Neural cell (in vitro differentiated cells): ENCODE data around the gene LMO7. TPM values are rescaled to one million over a fixed set of nuclear protein-coding genes. Genes with fewer than 3 reads are reported as not detected.

Experiments
- H2AFZ ChIP-seq: fragments of 200-600, 300-800 bp; sonication (generic), shearing (Covaris generic); 2 replicates; pipeline ENCODE4 v1.6.0; 2014; ENCODE audit warnings: low read depth, mild to moderate bottlenecking, antibody characterized with exemption, low read length, moderate library complexity
- H3F3A ChIP-seq: fragments of 200-600 bp; shearing (Covaris generic); 2 replicates; pipeline ENCODE4 v1.6.1; 2016; ENCODE audit warnings: mild to moderate bottlenecking, moderate library complexity, mixed read lengths, antibody characterized with exemption, low read length; ENCODE audit not compliant: insufficient read depth, poor library complexity, severe bottlenecking
- H3K27ac ChIP-seq: fragments of 200-600, 300-800 bp; sonication (generic), shearing (Covaris generic); 2 replicates; pipeline ENCODE4 v1.5.1; 2014; ENCODE audit warnings: mild to moderate bottlenecking, low read length, moderate library complexity
- H3K27me3 ChIP-seq: fragments of 300-800, 200-600 bp; sonication (generic), shearing (Covaris generic); 2 replicates; pipeline ENCODE4 v1.6.0; 2014; ENCODE audit warnings: mild to moderate bottlenecking, low read depth, low read length, moderate library complexity; ENCODE audit not compliant: insufficient read depth
- H3K36me3 ChIP-seq: fragments of 300-800, 200-600 bp; sonication (generic), shearing (Covaris generic); 2 replicates; pipeline ENCODE4 v1.5.1; 2014; ENCODE audit warnings: mild to moderate bottlenecking, antibody characterized with exemption, low read length, moderate library complexity; ENCODE audit not compliant: insufficient read depth
- H3K4me2 ChIP-seq: fragments of 300-800, 200-600 bp; sonication (generic), shearing (Covaris generic); 2 replicates; pipeline ENCODE4 v1.6.0; 2014; ENCODE audit warnings: mild to moderate bottlenecking, low read length
- H3K4me3 ChIP-seq: fragments of 300-800, 200-600 bp; sonication (generic), shearing (Covaris generic); 2 replicates; pipeline ENCODE4 v1.5.1; 2014; ENCODE audit warnings: mild to moderate bottlenecking, low read length, moderate library complexity
- H3K79me2 ChIP-seq: fragments of 200-600 bp; shearing (Covaris generic); replicated peaks from 2 replicates; pipeline ENCODE4 v1.6.0; 2014; ENCODE audit warnings: mild to moderate bottlenecking, low read length, moderate library complexity; ENCODE audit not compliant: insufficient read depth
- H3K9ac ChIP-seq: fragments of 300-800, 200-600 bp; sonication (generic), shearing (Covaris generic); 2 replicates; pipeline ENCODE4 v1.6.1; 2016; ENCODE audit warnings: mild to moderate bottlenecking, low read length, mixed read lengths
- H3K9me2 ChIP-seq: fragments of 200-600 bp; shearing (Covaris generic); 2 replicates; pipeline ENCODE4 v1.6.1; 2016; ENCODE audit warnings: mild to moderate bottlenecking, low read length, mixed read lengths; ENCODE audit not compliant: insufficient read depth
- H3K9me3 ChIP-seq: fragments of 200-600, 300-800 bp; sonication (generic), shearing (Covaris generic); 2 replicates; pipeline ENCODE4 v1.6.1; 2016; ENCODE audit warnings: mild to moderate bottlenecking, mixed run types, low read length, moderate library complexity, mixed read lengths
- H4K20me1 ChIP-seq: fragments of 200-600 bp; shearing (Covaris generic); 2 replicates; pipeline ENCODE4 v1.6.1; 2016; ENCODE audit warnings: mild to moderate bottlenecking, mixed run types; ENCODE audit not compliant: insufficient read depth
- EP300 ChIP-seq: fragments of 450-650 bp; conservative IDR thresholded peaks from 2 replicates; pipeline ENCODE4 v1.6.1; 2014; ENCODE audit warnings: antibody characterized with exemption, mild to moderate bottlenecking, moderate library complexity; ENCODE audit not compliant: poor library complexity, severe bottlenecking
- EZH2 ChIP-seq: fragments of 200-600, 300-800 bp; shearing (Covaris generic), sonication (generic); IDR thresholded peaks from 2 replicates; pipeline ENCODE4 v1.6.1; 2014; ENCODE audit warnings: antibody characterized with exemption, low read length, borderline replicate concordance, mild to moderate bottlenecking; ENCODE audit not compliant: insufficient read depth, poor library complexity, severe bottlenecking
- MXI1 ChIP-seq: fragments of 450-650 bp; conservative IDR thresholded peaks from 2 replicates; pipeline ENCODE4 v1.6.1; 2014; ENCODE audit warnings: antibody characterized with exemption, mild to moderate bottlenecking; ENCODE audit not compliant: poor library complexity, severe bottlenecking
- POLR2AphosphoS5 ChIP-seq: IDR thresholded peaks from 2 replicates; pipeline ENCODE4 v1.6.1; 2012
- RAD21 ChIP-seq: fragments of 450-650 bp; conservative IDR thresholded peaks from 2 replicates; pipeline ENCODE4 v1.6.1; 2014; ENCODE audit warnings: antibody characterized with exemption, mild to moderate bottlenecking, moderate library complexity
- SMC3 ChIP-seq: fragments of 450-650 bp; conservative IDR thresholded peaks from 2 replicates; pipeline ENCODE4 v1.6.1; 2014; ENCODE audit warnings: antibody characterized with exemption, mild to moderate bottlenecking, moderate library complexity; ENCODE audit not compliant: poor library complexity
- TAF1 ChIP-seq: IDR thresholded peaks from 2 replicates; pipeline ENCODE4 v1.6.1; 2012; ENCODE audit warnings: low read depth
- polyA plus RNA-seq: library from polyadenylated mRNA; depleted of rRNA; stranded (reverse); fragments of >200 nt; gene quantifications from 2 replicates; pipeline ENCODE4 v1.2.3, GENCODE V29; 2014
- TF ChIP-seq, protein P1 (sequence below): fragments of 450-650 bp; IDR thresholded peaks from 2 replicates; pipeline ENCODE4 v1.5.1; 2014; ENCODE audit warnings: antibody characterized with exemption, mild to moderate bottlenecking, moderate library complexity; ENCODE audit not compliant: poor library complexity, severe bottlenecking
- TF ChIP-seq, protein P2 (sequence below): IDR thresholded peaks from 2 replicates; pipeline ENCODE4 v1.6.1; 2012; ENCODE audit warnings: borderline replicate concordance

Gene LMO7
- polyA plus RNA-seq, 1 donor from 2014 or later, result 14.2 TPM

DNA sequence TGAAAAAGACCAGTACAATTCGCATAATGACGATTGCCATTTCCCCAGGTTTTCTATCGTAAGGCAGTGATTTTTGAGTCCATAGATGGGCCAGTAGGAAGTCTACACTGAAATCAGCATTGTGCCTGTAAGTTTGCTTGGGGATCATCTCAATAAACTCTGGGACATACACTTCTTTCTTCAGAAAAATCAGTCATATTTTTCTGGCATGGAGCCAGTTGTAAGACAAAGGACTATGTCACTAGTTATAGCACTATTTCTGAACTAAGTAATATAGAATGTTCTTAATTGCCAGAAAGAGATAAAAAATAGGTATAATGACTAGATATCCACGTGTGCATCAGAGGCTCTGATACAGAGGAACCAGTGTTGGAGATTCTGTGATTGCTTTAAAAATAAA, 243.5 kb downstream of the LMO7 start:
- H3K9ac ChIP-seq, result no peak overlapping the region

DNA sequence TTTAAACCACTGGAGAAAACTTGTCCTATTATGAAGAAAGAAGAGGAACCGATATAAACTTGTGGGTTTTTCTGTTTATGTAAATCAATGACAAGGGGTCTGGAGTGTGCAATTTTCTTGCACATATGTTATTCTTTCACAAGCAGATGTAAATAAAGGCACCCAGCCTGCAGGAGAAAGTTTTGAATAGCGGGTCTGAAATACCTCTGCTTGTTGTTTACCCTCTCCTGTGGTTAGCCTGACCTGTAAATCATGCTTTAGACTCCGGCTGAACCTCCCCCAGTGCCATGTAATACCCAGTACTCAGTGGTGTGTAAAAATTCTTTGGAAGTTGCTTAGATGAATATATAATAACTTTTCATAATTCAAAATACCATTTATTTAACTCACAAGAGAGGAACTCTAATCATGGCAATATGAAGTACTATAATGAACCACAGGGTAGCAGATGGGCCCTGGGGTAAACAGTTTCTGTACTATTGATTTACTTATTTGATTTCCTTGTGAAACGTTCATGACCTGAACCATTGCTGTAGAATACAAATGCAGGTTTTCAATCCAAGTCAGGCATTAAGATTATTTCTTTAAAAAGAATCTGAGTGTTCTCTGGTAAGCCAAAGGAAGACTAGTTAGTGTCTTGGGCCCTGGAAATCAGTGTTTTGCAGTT, 245.1 kb downstream of the LMO7 start:
- Histone ChIP-seq H3K4me2 (no peak overlapping the region), H3K27me3 (no peaks in the 10 kb centered on the region), H4K20me1 (no peaks in the 10 kb centered on the region), H3K9ac (no peak overlapping the region), H3K9me3 (no peaks in the 10 kb centered on the region), H3K79me2 (no peaks in the 10 kb centered on the region), H3F3A (no peaks in the 10 kb centered on the region), H3K27ac (no peak overlapping the region), H3K36me3 (no peaks in the 10 kb centered on the region), H3K9me2 (no peaks in the 10 kb centered on the region), H2AFZ (no peak overlapping the region), H3K4me3 (no peak overlapping the region)
- TF ChIP-seq EZH2 (no peak), EP300 (no peak), RAD21 (no peak), POLR2AphosphoS5 (no peak), TAF1 (no peak), SMC3 (no peak), MXI1 (no peak)
- TF ChIP-seq, protein P1, sequence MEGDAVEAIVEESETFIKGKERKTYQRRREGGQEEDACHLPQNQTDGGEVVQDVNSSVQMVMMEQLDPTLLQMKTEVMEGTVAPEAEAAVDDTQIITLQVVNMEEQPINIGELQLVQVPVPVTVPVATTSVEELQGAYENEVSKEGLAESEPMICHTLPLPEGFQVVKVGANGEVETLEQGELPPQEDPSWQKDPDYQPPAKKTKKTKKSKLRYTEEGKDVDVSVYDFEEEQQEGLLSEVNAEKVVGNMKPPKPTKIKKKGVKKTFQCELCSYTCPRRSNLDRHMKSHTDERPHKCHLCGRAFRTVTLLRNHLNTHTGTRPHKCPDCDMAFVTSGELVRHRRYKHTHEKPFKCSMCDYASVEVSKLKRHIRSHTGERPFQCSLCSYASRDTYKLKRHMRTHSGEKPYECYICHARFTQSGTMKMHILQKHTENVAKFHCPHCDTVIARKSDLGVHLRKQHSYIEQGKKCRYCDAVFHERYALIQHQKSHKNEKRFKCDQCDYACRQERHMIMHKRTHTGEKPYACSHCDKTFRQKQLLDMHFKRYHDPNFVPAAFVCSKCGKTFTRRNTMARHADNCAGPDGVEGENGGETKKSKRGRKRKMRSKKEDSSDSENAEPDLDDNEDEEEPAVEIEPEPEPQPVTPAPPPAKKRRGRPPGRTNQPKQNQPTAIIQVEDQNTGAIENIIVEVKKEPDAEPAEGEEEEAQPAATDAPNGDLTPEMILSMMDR, result no peak
- TF ChIP-seq, protein P2, sequence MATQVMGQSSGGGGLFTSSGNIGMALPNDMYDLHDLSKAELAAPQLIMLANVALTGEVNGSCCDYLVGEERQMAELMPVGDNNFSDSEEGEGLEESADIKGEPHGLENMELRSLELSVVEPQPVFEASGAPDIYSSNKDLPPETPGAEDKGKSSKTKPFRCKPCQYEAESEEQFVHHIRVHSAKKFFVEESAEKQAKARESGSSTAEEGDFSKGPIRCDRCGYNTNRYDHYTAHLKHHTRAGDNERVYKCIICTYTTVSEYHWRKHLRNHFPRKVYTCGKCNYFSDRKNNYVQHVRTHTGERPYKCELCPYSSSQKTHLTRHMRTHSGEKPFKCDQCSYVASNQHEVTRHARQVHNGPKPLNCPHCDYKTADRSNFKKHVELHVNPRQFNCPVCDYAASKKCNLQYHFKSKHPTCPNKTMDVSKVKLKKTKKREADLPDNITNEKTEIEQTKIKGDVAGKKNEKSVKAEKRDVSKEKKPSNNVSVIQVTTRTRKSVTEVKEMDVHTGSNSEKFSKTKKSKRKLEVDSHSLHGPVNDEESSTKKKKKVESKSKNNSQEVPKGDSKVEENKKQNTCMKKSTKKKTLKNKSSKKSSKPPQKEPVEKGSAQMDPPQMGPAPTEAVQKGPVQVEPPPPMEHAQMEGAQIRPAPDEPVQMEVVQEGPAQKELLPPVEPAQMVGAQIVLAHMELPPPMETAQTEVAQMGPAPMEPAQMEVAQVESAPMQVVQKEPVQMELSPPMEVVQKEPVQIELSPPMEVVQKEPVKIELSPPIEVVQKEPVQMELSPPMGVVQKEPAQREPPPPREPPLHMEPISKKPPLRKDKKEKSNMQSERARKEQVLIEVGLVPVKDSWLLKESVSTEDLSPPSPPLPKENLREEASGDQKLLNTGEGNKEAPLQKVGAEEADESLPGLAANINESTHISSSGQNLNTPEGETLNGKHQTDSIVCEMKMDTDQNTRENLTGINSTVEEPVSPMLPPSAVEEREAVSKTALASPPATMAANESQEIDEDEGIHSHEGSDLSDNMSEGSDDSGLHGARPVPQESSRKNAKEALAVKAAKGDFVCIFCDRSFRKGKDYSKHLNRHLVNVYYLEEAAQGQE, result no peak

More for the DNA sequence above, 243.5 kb downstream of the LMO7 start:
- H3K27me3 ChIP-seq, result no peaks in the 10 kb centered on the region
- no peaks in the 10 kb centered on the region for H3F3A ChIP-seq
- no peaks in the 10 kb centered on the region for H4K20me1 ChIP-seq
- H3K79me2 ChIP-seq, result no peaks in the 10 kb centered on the region
- TF ChIP-seq EP300 (no peak), SMC3 (no peak), MXI1 (no peak), POLR2AphosphoS5 (no peak), EZH2 (no peak), RAD21 (no peak)
- TF ChIP-seq, protein P2, result no peak
- H3K4me2 ChIP-seq, result no peak overlapping the region
- no peaks in the 10 kb centered on the region for H3K9me2 ChIP-seq
- H3K4me3 ChIP-seq, result no peak overlapping the region
- H3K9me3 ChIP-seq, result no peaks in the 10 kb centered on the region
- no peak overlapping the region for H2AFZ ChIP-seq
- no peaks in the 10 kb centered on the region for H3K36me3 ChIP-seq
- no peak overlapping the region for H3K27ac ChIP-seq
